Heart left ventricle (tissue), 13 donors: ENCODE measurements around the gene ARL5C.

Source experiments
- POLR2A ChIP-seq, 2 donors: fragments of 450-650 bp; IDR thresholded peaks; one replicate each; pipeline ENCODE4 v1.6.1; 2017; ENCODE audit warnings: antibody characterized with exemption in 2 of 2, mild to moderate bottlenecking in 2 of 2, moderate library complexity in 2 of 2
- TF ChIP-seq, protein P1 (sequence below), 12 donors: fragments of 200-600 bp; sonication (generic) in 4 of 12; IDR thresholded peaks; one replicate each; pipeline versions ENCODE4 v1.5.0 to v1.8.0; 2018 to 2022; ENCODE audit warnings: antibody characterized with exemption in 12 of 12, mild to moderate bottlenecking in 5 of 12
- donor health status: ischemic (EF 13 %, LVEDD 7.1; RV severe dilation, severe dysfunction).
- donor health status: DM: no; HTN: yes; CAD: no.
- donor health status: DM: no; HTN: no; CAD: no.
- donor health status: ischemic (EF 25% LVEDD 6.9; RV normal size, moderate dysfunction).
- donor health status: ischemic (EF 25% LVEDD 5.7; RV mildly dilated, moderate dysfunction).
- donor health status: ischemic (EF 35%, LVEDD 5.7; RV mildly dilated, moderate dysfunction).
- donor health status: nonischemic (EF 11% LVEDD 7.7; RV severe dilation, severe dysfunction).
- donor health status: DM: yes; HTN: yes; CAD: no.
- donor health status: PGD.
- donor health status: ischemic (EF 29% LVEDD 5.4; RV normal size, mild dysfunction).
- donor health status: nonischemic (EF 23%, LVEDD 6.1; RV moderate dilation, normal function).

DNA sequence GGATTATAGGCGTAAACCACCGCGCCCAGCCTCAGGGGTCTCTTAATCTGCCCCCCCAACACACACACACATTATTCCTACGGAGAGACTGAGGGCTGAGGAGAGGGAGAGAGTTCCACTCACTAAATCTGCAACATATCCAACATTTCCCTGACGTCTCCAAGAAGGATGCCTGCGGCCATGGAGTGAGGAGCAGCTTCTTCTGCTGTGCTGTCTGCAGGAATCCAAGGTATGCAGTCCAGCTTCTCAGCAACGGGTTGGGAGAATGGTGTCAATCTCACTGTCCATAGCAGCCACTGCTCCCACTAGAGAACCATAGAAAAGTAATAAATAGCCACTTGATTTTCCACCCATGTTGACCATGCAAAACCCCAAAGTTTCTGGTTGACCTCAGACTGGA is 9.5 kb downstream of the ARL5C start:
- TF ChIP-seq, protein P1, sequence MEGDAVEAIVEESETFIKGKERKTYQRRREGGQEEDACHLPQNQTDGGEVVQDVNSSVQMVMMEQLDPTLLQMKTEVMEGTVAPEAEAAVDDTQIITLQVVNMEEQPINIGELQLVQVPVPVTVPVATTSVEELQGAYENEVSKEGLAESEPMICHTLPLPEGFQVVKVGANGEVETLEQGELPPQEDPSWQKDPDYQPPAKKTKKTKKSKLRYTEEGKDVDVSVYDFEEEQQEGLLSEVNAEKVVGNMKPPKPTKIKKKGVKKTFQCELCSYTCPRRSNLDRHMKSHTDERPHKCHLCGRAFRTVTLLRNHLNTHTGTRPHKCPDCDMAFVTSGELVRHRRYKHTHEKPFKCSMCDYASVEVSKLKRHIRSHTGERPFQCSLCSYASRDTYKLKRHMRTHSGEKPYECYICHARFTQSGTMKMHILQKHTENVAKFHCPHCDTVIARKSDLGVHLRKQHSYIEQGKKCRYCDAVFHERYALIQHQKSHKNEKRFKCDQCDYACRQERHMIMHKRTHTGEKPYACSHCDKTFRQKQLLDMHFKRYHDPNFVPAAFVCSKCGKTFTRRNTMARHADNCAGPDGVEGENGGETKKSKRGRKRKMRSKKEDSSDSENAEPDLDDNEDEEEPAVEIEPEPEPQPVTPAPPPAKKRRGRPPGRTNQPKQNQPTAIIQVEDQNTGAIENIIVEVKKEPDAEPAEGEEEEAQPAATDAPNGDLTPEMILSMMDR (IDR thresholded peaks at IDR 0.05): no peak
- no peak for TF ChIP-seq POLR2A (IDR thresholded peaks at IDR 0.05)
